Right ventricle myocardium inferior (tissue), 1 donor: Measurements from ENCODE around the gene NBPF1. TPM values are rescaled to one million over a fixed set of nuclear protein-coding genes. Genes with fewer than 3 reads are reported as not detected.
"Not testable (repeated sequence)": the region's sequence is repeated elsewhere in the genome, so short reads cannot be mapped to it uniquely, and the experiment has no call there.

ENCODE experiments used
- ATAC-seq: fragments of 200-7000 bp; cut with Tn5 transposase; one replicate; pipeline ENCODE4 v1.9.1; 2020; ENCODE audit warnings: mild to moderate bottlenecking, moderate library complexity
- DNase-seq: peaks from one replicate; pipeline ENCODE4 v3.0.0; 2021; ENCODE audit errors: missing footprints
- intact Hi-C: fragments of 100-400 bp; cut with DNase I; formaldehyde crosslinking; loops from one replicate; pipeline ENCODE4 v1.11.0; 2022
- total RNA-seq: library from RNA; stranded (reverse); fragmentation: NEBNext Ultra II Directional; extraction: Animal tissue kit (Norgen Biotek cat#: 25700); gene quantifications from one replicate; pipeline ENCODE4 v1.2.1, GENCODE V29; 2021
- donor health status: DM: no; HTN: yes; CAD: no; lungs with severe emphysema.

NBPF1 gene
- total RNA-seq, 1 donor from 2014 or later = 12.4 TPM

GRCh38 chr1:16535487-16535886 lies 77.9 kb downstream of the NBPF1 start:
- DNase-seq, intact Hi-C loops: not testable (repeated sequence)
- ATAC-seq = peak; percentile 42

- intact Hi-C loops, DNase-seq: not testable (repeated sequence)
- peak; percentile 85 for ATAC-seq
Measured at GRCh38 chr1:16534829-16535456, 78.4 kb downstream of the NBPF1 start.

- DNase-seq, intact Hi-C loops: not testable (repeated sequence)
- ATAC-seq = peak; percentile 42
Measured at GRCh38 chr1:16534239-16534828, 79.0 kb downstream of the NBPF1 start.

GRCh38 chr1:16532235-16532991 lies 81.0 kb downstream of the NBPF1 start:
- ATAC-seq, intact Hi-C loops, DNase-seq: not testable (repeated sequence)

GRCh38 chr1:16528338-16528737 lies 85.0 kb downstream of the NBPF1 start:
- intact Hi-C loops, DNase-seq, ATAC-seq: not testable (repeated sequence)

GRCh38 chr1:16525769-16526168 lies 87.6 kb downstream of the NBPF1 start:
- DNase-seq, ATAC-seq, intact Hi-C loops: not testable (repeated sequence)

GRCh38 chr1:16521679-16522078 lies 91.7 kb downstream of the NBPF1 start:
- DNase-seq, ATAC-seq, intact Hi-C loops: not testable (repeated sequence)

- intact Hi-C loops = no loop called here
- no peak for ATAC-seq
- DNase-seq = no peak
Measured at GRCh38 chr1:16521288-16521583, 92.1 kb downstream of the NBPF1 start.

GRCh38 chr1:16520435-16521287 lies 92.7 kb downstream of the NBPF1 start:
- intact Hi-C loops, ATAC-seq: not testable (repeated sequence)
- DNase-seq = peak; percentile 64

- DNase-seq, intact Hi-C loops, ATAC-seq: not testable (repeated sequence)
Measured at GRCh38 chr1:16519255-16519951, 94.0 kb downstream of the NBPF1 start.

- DNase-seq, ATAC-seq, intact Hi-C loops: not testable (repeated sequence)
Measured at GRCh38 chr1:16518913-16519254, 94.5 kb downstream of the NBPF1 start.

- ATAC-seq, DNase-seq, intact Hi-C loops: not testable (repeated sequence)
Measured at GRCh38 chr1:16516694-16517410, 96.5 kb downstream of the NBPF1 start.

- DNase-seq = peak; percentile 77
- intact Hi-C loops = not testable (repeated sequence)
- peak; percentile 62 for ATAC-seq
Measured at GRCh38 chr1:16514107-16515055, 99.0 kb downstream of the NBPF1 start, which contains the start of gene RNU1-1. TSS of gene RNU1-1 (minus strand) at chr1:16514285.

GRCh38 chr1:16513412-16514106 lies 99.8 kb downstream of the NBPF1 start:
- intact Hi-C loops, DNase-seq: not testable (repeated sequence)
- peak; percentile 97 for ATAC-seq

- DNase-seq, ATAC-seq, intact Hi-C loops: not testable (repeated sequence)
Measured at GRCh38 chr1:16512624-16513411, 100.5 kb downstream of the NBPF1 start.
